Measurements from ENCODE around the gene UBE2L3. TPM values are rescaled to one million over a fixed set of nuclear protein-coding genes. Genes with fewer than 3 reads are reported as not detected.
A peak's percentile ranks its signal among the peaks of the same experiment; 100 is the strongest.

UBE2L3 gene
- total RNA-seq, 2 experiments from 2014 or later = 50.3 to 54.9 TPM

- ATAC-seq = no peak
- no peak for TF ChIP-seq CTCF (IDR thresholded peaks at IDR 0.05)
- POLR2A ChIA-PET = interaction anchor here (1.0 to 1.1 kb wide), 2 partner anchors 15 to 24 kb away, joined by 3 to 4 read pairs; no protein-coding TSS in a partner anchor
- no peak overlapping the region for H3K4me3 Mint-ChIP-seq
- H3K4me1 Mint-ChIP-seq (ENCODE audit: low read depth) = peaks cover 30% of the 10 kb centered on the region
- H3K36me3 Mint-ChIP-seq (ENCODE audit: low read depth) = peaks cover 33% of the 10 kb centered on the region
- DNase-seq = no peak
- intact Hi-C loops (cut with micrococcal nuclease) = no loop called here
- peak overlapping the region; percentile 24 for H3K27ac Mint-ChIP-seq
- no peaks in the 10 kb centered on the region for H3K27me3 Mint-ChIP-seq
- CTCF ChIA-PET = no interaction called here
- no peaks in the 10 kb centered on the region for H3K9me3 Mint-ChIP-seq
These were observed 30.8 kb downstream of the UBE2L3 start for GRCh38 chr22:21598302-21598701.

- ChIA-PET CTCF (interaction anchor here (1.0 kb wide), 1 partner anchor 10 kb away, joined by 3 read pairs; no protein-coding TSS in a partner anchor), POLR2A (interaction anchor here (1.0 kb wide), 1 partner anchor 25 kb away, joined by 3 read pairs; no protein-coding TSS in a partner anchor)
- ATAC-seq = no peak
These were observed 31.8 kb downstream of the UBE2L3 start for GRCh38 chr22:21599053-21599893.

GRCh38 chr22:21602579-21602978 lies 35.1 kb downstream of the UBE2L3 start:
- POLR2A ChIA-PET = no interaction called here
- H3K27ac Mint-ChIP-seq = peak overlapping the region; percentile 0

More at GRCh38 chr22:21599053-21599893, 31.8 kb downstream of the UBE2L3 start:
- no peaks in the 10 kb centered on the region for H3K27me3 Mint-ChIP-seq
- no peak for TF ChIP-seq CTCF (IDR thresholded peaks at IDR 0.05)
- no peak overlapping the region for H3K27ac Mint-ChIP-seq
- H3K9me3 Mint-ChIP-seq = no peaks in the 10 kb centered on the region
- peaks cover 23% of the 10 kb centered on the region for H3K36me3 Mint-ChIP-seq (ENCODE audit: low read depth)
- H3K4me3 Mint-ChIP-seq = no peak overlapping the region
- no peak for DNase-seq
- intact Hi-C loops (cut with micrococcal nuclease) = no loop called here
- peaks cover 24% of the 10 kb centered on the region for H3K4me1 Mint-ChIP-seq (ENCODE audit: low read depth)

GRCh38 chr22:21603973-21604372 lies 36.5 kb downstream of the UBE2L3 start:
- Mint-ChIP-seq H3K27me3 (no peaks in the 10 kb centered on the region), H3K4me1 (ENCODE audit: low read depth) (peaks cover 27% of the 10 kb centered on the region), H3K27ac (no peak overlapping the region), H3K4me3 (no peak overlapping the region), H3K36me3 (ENCODE audit: low read depth) (peaks cover 3% of the 10 kb centered on the region), H3K9me3 (no peaks in the 10 kb centered on the region)
- TF ChIP-seq CTCF (IDR thresholded peaks at IDR 0.05) = no peak
- DNase-seq (no peak), ATAC-seq (no peak)
- ChIA-PET POLR2A (no interaction called here), CTCF (interaction anchor here (1.2 to 2.0 kb wide), 4 partner anchors 10 to 39 kb away, joined by 3 to 8 read pairs (median 5); partner anchors contain the start of gene YDJC)
- intact Hi-C loops (cut with micrococcal nuclease) = no loop called here

More at GRCh38 chr22:21602579-21602978, 35.1 kb downstream of the UBE2L3 start:
- no peak for TF ChIP-seq CTCF (IDR thresholded peaks at IDR 0.05)
- Mint-ChIP-seq H3K36me3 (ENCODE audit: low read depth) (peaks cover 6% of the 10 kb centered on the region), H3K9me3 (no peaks in the 10 kb centered on the region), H3K4me1 (ENCODE audit: low read depth) (peaks cover 31% of the 10 kb centered on the region), H3K4me3 (no peak overlapping the region), H3K27me3 (no peaks in the 10 kb centered on the region)
- no peak for DNase-seq
- CTCF ChIA-PET = interaction anchor here (0.9 to 1.6 kb wide), 6 partner anchors 14 to 40 kb away, joined by 3 to 6 read pairs (median 3); no protein-coding TSS in a partner anchor
- intact Hi-C loops (cut with micrococcal nuclease) = no loop called here
- ATAC-seq = no peak

Measured in activated CD8-positive, alpha-beta T cell treated with anti-CD3 and anti-CD28 coated beads for 36 hours (primary cell).